Testis (tissue), 3 donors: Measurements from ENCODE around the gene KATNBL1. TPM values are rescaled to one million over a fixed set of nuclear protein-coding genes. Genes with fewer than 3 reads are reported as not detected.
"Not testable (repeated sequence)": the region's sequence is repeated elsewhere in the genome, so short reads cannot be mapped to it uniquely, and the experiment has no call there.

Experiments used
- DNase-seq: peaks from one replicate; pipeline ENCODE4 v3.0.0-alpha.2; 2019
- H3K27ac ChIP-seq, 2 donors: fragments of 200-600 bp; sonication (generic); one replicate each; pipeline ENCODE4 v1.5.1; 2019
- H3K27me3 ChIP-seq: fragments of 200-600 bp; sonication (generic); one replicate; pipeline ENCODE4 v1.5.1; 2019
- H3K36me3 ChIP-seq: fragments of 200-600 bp; sonication (generic); one replicate; pipeline ENCODE4 v1.5.1; 2017; ENCODE audit warnings: low read depth; ENCODE audit errors: missing control alignments
- H3K4me1 ChIP-seq: fragments of 200-600 bp; sonication (generic); one replicate; pipeline ENCODE4 v1.5.1; 2019
- H3K4me3 ChIP-seq, 2 donors: fragments of 200-600 bp; sonication (generic); one replicate each; pipeline ENCODE4 v1.5.1; 2017 to 2019
- H3K9me3 ChIP-seq: fragments of 200-600 bp; sonication (generic); one replicate; pipeline ENCODE4 v1.5.1; 2017
- POLR2A ChIP-seq: fragments of 450-650 bp; IDR thresholded peaks from one replicate; pipeline ENCODE4 v1.6.1; 2017; ENCODE audit warnings: antibody characterized with exemption, mild to moderate bottlenecking, moderate library complexity
- WGBS, 2 donors: methylation state at CpG; one replicate each; pipeline ENCODE4 v1.1.5; 2018; 5-methylcytosine and 5-hydroxymethylcytosine counted together
- intact Hi-C: fragments of 100-400 bp; cut with DNase I; formaldehyde crosslinking; loops from one replicate; pipeline ENCODE4 v1.15.1; 2023; ENCODE audit warnings: low total_unique reads
- polyA plus RNA-seq: library from polyadenylated mRNA; stranded (reverse); fragments of 350-450 nt; fragmentation: Illumina TruSeq; extraction: RNeasy Lipid Tissue Mini Kit (QIAGEN cat#74804); gene quantifications from one replicate; pipeline ENCODE4 v1.2.3, GENCODE V29; 2014; ENCODE audit warnings: low read depth, low replicate concordance; ENCODE audit not compliant: insufficient read depth
- total RNA-seq, 2 donors: library from RNA; depleted of rRNA; stranded (reverse); fragments of >200 nt; gene quantifications; one replicate each; pipeline ENCODE4 v1.2.3, GENCODE V29; 2016
- TF ChIP-seq, protein P1 (sequence below), 3 experiments: fragments of 450-650 bp in 2 of 3; fragments of 200-600 bp in 1 of 3; sonication (generic) in 1 of 3; IDR thresholded peaks; one replicate each; pipeline ENCODE4 v1.5.1; 2016 to 2019; ENCODE audit warnings: antibody characterized with exemption in 3 of 3, mild to moderate bottlenecking in 2 of 3, moderate library complexity in 1 of 3

Gene KATNBL1
- total and polyA plus RNA-seq, 3 donors from 2014 or later = 31.3 to 107 (median 83.7) TPM

DNA sequence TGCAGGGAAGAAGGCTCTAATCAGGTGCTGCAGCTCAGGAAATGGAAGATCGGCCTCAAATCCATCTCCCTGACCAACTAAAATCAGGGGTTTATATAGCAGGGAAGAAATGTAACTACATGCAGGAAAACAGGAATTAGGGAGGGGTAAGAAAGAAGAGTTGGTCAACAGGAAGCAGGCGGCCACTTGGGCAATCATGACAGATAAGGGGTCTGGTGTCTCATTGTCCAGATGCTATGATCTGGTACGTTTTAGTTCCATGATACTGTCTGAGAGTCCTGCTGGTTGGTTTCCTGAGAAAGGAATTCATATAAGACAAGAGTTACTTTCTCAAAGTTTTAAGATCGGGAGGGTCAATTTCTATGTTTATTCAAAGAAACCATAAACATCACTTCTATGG lies 24.2 kb downstream of the KATNBL1 start:
- WGBS, 2 donors = 78 to 83% methylated on average over 4 of the region's 4 CpGs
- no peak overlapping the region for H3K4me3 ChIP-seq

DNA sequence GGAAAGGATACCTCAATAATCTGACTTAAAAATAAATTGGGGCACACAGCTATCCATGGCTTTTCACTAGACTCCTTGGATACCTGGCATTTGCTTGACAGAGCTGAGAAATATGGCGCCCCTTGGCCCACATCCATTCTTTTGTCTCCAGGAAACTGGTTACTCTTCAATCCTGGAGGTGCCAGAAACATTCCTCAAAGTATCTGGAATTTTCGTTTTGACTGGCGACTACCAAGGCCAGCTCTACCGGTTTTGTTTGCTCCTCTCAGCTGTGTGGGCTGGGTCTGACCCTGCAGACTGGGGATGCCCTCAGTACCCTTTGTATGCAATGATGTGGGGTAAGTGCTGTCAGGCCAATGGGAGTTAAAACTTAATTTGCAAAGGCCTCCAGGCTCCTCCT lies 27.0 kb downstream of the KATNBL1 start:
- TF ChIP-seq POLR2A = no peak
- TF ChIP-seq, protein P1, sequence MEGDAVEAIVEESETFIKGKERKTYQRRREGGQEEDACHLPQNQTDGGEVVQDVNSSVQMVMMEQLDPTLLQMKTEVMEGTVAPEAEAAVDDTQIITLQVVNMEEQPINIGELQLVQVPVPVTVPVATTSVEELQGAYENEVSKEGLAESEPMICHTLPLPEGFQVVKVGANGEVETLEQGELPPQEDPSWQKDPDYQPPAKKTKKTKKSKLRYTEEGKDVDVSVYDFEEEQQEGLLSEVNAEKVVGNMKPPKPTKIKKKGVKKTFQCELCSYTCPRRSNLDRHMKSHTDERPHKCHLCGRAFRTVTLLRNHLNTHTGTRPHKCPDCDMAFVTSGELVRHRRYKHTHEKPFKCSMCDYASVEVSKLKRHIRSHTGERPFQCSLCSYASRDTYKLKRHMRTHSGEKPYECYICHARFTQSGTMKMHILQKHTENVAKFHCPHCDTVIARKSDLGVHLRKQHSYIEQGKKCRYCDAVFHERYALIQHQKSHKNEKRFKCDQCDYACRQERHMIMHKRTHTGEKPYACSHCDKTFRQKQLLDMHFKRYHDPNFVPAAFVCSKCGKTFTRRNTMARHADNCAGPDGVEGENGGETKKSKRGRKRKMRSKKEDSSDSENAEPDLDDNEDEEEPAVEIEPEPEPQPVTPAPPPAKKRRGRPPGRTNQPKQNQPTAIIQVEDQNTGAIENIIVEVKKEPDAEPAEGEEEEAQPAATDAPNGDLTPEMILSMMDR (IDR thresholded peaks at IDR 0.05) = no peak
- Histone ChIP-seq H3K27ac (no peak overlapping the region), H3K36me3 (no peaks in the 10 kb centered on the region), H3K9me3 (no peaks in the 10 kb centered on the region), H3K27me3 (no peaks in the 10 kb centered on the region), H3K4me1 (no peaks in the 10 kb centered on the region), H3K4me3 (no peak overlapping the region)
- DNase-seq = no peak
- intact Hi-C loops = no loop called here
- WGBS, 2 donors = 50 to 64% methylated on average over 4 of the region's 4 CpGs

More for the DNA sequence above, 24.2 kb downstream of the KATNBL1 start:
- Histone ChIP-seq H3K9me3 (no peaks in the 10 kb centered on the region), H3K27me3 (no peaks in the 10 kb centered on the region), H3K4me1 (no peaks in the 10 kb centered on the region), H3K36me3 (no peaks in the 10 kb centered on the region), H3K27ac (no peak overlapping the region)
- intact Hi-C loops = no loop called here
- DNase-seq = no peak
- TF ChIP-seq POLR2A = no peak
- TF ChIP-seq, protein P1 (IDR thresholded peaks at IDR 0.05) = no peak

DNA sequence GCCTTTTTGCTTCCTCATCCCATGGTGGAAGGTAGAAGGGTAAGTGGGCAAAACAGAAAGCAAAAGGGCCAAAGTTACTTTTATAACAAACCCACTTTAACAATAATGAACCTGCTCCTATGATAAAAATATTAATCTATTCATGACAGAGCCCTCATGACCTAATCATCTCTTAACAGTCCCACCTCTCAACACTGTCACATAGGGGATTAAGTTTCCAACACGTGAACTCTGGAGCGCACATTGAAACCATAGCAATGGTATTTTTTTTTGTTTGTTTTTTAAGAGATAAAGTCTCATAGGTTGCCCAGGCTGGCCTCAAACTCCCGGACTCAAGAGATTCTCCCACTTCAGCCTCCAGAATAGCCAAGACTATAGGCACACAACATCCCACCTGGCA lies 30.7 kb downstream of the KATNBL1 start:
- no peaks in the 10 kb centered on the region for H3K4me1 ChIP-seq
- no peak overlapping the region for H3K27ac ChIP-seq
- H3K36me3 ChIP-seq = no peaks in the 10 kb centered on the region
- no peak for TF ChIP-seq POLR2A
- TF ChIP-seq, protein P1 (IDR thresholded peaks at IDR 0.05) = no peak
- no peak overlapping the region for H3K4me3 ChIP-seq
- intact Hi-C loops = no loop called here
- DNase-seq = no peak
- no peaks in the 10 kb centered on the region for H3K27me3 ChIP-seq
- WGBS, 2 donors = 84 to 94% methylated on average over 3 of the region's 3 CpGs
- H3K9me3 ChIP-seq = no peaks in the 10 kb centered on the region

DNA sequence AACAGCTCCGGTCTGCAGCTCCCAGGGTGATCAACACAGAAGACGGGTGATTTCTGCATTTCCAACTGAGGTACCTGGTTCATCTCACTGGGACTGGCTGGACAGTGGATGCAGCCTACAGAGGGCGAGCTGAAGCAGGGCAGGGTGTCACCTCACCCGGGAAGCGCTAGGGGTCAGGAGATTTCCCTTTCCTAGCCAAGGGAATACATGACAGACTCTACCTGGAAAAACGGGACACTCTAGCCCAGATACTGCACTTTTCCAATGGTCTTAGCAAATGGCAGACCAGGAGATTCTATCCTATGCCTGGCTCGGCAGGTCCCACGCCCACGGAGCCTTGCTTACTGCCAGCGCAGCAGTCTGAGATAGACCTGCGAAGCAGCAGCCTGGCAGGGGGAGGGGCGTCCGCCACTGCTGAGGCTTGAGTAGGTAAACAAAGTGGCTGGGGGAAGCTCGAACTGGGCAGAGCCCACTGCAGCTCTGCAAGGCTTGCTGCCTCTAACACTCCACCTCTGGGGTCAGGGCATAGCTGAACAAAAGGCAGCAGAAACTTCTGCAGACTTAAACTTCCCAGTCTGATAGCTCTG lies 43.8 kb downstream of the KATNBL1 start:
- H3K27ac ChIP-seq, intact Hi-C loops, H3K4me1 ChIP-seq, H3K4me3 ChIP-seq, DNase-seq, H3K9me3 ChIP-seq, H3K27me3 ChIP-seq, H3K36me3 ChIP-seq: not testable (repeated sequence)
- 91 to 94% methylated on average over 14 of the region's 14 CpGs for WGBS, 2 donors

DNA sequence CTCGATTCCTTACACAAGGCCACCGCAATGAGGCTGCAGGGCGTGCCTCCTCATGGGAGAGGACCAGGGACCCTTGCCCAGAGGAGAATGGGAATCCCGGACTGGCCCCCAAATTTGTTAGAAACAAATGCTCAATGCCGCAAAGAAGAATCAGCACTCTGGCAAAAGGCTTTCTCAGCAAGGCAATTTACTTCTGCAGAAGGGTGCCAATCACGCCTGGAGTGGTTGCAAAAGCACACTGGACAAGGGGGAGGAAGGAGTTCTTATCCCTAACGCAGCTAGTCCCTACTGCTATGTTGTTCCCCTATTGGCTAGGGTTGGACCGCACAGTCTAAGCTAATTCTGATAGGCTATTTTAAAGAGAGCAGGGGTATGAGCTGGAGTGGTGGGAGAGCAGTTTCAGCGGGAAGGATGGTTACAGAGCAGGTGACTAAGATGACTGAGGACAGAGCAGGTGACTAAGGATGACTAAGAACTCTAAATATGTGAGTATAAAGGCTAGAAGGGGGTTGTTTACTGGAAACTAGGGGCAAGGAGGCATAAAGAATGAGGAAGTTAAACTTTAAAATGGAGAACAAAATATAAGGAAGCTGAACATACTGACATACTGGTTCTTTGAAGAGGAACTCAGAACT lies 48.5 kb downstream of the KATNBL1 start:
- no peak overlapping the region for H3K4me3 ChIP-seq
- no peak for TF ChIP-seq POLR2A
- TF ChIP-seq, protein P1 (IDR thresholded peaks at IDR 0.05) = no peak
- H3K9me3 ChIP-seq = no peaks in the 10 kb centered on the region
- WGBS, 2 donors = 85 to 90% methylated on average over 9 of the region's 9 CpGs
- DNase-seq = no peak
- H3K4me1 ChIP-seq = no peaks in the 10 kb centered on the region
- intact Hi-C loops = no loop called here
- H3K27ac ChIP-seq = no peak overlapping the region
- H3K36me3 ChIP-seq = no peaks in the 10 kb centered on the region
- no peaks in the 10 kb centered on the region for H3K27me3 ChIP-seq
